ENCODE data around the gene GFI1.
"Not testable (repeated sequence)": the region's sequence is repeated elsewhere in the genome, so short reads cannot be mapped to it uniquely, and the experiment has no call there.

Gene GFI1

GRCh38 chr1:92442351-92442750, 44.4 kb downstream of the GFI1 start:
- H3K9me3 ChIP-seq (ENCODE audit: low read length) = no peaks in the 10 kb centered on the region
- H3K4me3 ChIP-seq (ENCODE audit: low read length) = no peak overlapping the region
- no peaks in the 10 kb centered on the region for H3K27me3 ChIP-seq (ENCODE audit: insufficient read depth, low read length)
- H2AFZ ChIP-seq (ENCODE audit: low read depth, low read length) = no peak overlapping the region
- H3K36me3 ChIP-seq (ENCODE audit: insufficient read depth, low read length) = no peaks in the 10 kb centered on the region
- no peaks in the 10 kb centered on the region for H3K4me1 ChIP-seq (ENCODE audit: insufficient read depth, low read length)

GRCh38 chr1:92441697-92442342, 44.9 kb downstream of the GFI1 start:
- H3K36me3 ChIP-seq (ENCODE audit: insufficient read depth, low read length) = no peaks in the 10 kb centered on the region
- H3K27me3 ChIP-seq (ENCODE audit: insufficient read depth, low read length) = no peaks in the 10 kb centered on the region
- H3K9me3 ChIP-seq (ENCODE audit: low read length) = no peaks in the 10 kb centered on the region
- no peak overlapping the region for H2AFZ ChIP-seq (ENCODE audit: low read depth, low read length)
- no peak overlapping the region for H3K4me3 ChIP-seq (ENCODE audit: low read length)
- no peaks in the 10 kb centered on the region for H3K4me1 ChIP-seq (ENCODE audit: insufficient read depth, low read length)

DNA sequence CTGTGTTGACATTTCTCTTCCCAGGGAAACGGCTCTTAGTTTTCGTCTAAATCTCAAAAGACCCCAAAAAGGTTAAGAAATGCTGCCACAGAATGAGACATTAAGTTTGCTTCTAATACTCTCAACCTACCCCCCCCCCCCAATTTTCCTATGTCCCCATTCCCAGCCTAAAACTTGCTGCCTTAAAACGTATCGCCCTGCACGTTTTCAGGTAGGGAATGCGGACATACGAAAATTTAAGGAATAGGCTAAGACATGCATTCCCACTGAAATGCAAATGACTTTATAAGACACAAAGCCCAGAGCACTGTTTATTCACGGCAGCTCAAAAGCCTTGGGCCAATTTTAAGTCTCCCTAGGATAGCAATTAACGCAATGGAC, 45.4 kb downstream of the GFI1 start:
- Histone ChIP-seq H3K36me3 (ENCODE audit: insufficient read depth, low read length) (no peaks in the 10 kb centered on the region), H3K27me3 (ENCODE audit: insufficient read depth, low read length) (no peaks in the 10 kb centered on the region), H2AFZ (ENCODE audit: low read depth, low read length) (no peak overlapping the region), H3K4me3 (ENCODE audit: low read length) (no peak overlapping the region), H3K9me3 (ENCODE audit: low read length) (no peaks in the 10 kb centered on the region), H3K4me1 (ENCODE audit: insufficient read depth, low read length) (no peaks in the 10 kb centered on the region)

DNA sequence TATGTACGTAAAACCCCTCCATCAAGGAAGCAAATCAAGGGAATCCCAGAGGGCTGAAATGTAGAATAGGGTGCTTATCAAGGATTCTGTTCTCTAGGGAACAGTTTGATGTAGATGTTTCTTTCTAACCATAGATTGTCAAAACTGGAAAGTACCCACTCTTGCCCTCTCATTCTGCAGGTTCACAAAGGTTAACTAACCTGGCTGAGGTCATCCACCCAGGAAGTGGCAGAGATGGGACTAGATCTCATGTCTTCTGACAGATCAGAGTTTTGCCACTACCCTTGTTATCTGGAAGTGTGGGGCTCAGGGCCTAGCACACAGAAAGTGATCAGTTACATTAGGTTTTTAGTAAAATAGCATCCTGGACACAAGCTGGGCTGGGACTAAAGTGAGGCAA, 47.4 kb downstream of the GFI1 start:
- no peaks in the 10 kb centered on the region for H3K36me3 ChIP-seq (ENCODE audit: insufficient read depth, low read length)
- H3K4me3 ChIP-seq (ENCODE audit: low read length) = no peak overlapping the region
- H3K27me3 ChIP-seq (ENCODE audit: insufficient read depth, low read length) = no peaks in the 10 kb centered on the region
- H3K4me1 ChIP-seq (ENCODE audit: insufficient read depth, low read length) = no peaks in the 10 kb centered on the region
- no peak overlapping the region for H2AFZ ChIP-seq (ENCODE audit: low read depth, low read length)
- H3K9me3 ChIP-seq (ENCODE audit: low read length) = no peaks in the 10 kb centered on the region

DNA sequence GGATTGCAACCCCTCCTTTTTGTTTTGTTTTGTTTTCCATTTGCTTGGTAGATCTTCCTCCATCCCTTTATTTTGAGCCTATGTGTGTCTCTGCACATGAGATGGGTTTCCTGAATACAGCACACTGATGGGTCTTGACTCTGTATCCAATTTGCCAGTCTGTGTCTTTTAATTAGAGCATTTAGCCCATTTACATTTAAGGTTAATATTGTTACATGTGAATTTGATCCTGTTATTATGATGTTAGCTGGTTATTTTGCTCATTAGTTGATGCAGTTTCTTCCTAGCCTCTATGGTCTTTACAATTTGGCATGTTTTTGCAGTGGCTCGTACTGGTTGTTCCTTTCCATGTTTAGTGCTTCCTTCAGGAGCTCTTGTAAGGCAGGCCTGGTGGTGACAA, 52.2 kb downstream of the GFI1 start:
- not testable (repeated sequence) for H3K9me3 ChIP-seq (ENCODE audit: low read length); H3K4me1 ChIP-seq (ENCODE audit: insufficient read depth, low read length); H3K27me3 ChIP-seq (ENCODE audit: insufficient read depth, low read length)

GRCh38 chr1:92430030-92430429, 56.7 kb downstream of the GFI1 start:
- H3K9me3 ChIP-seq (ENCODE audit: low read length) = no peaks in the 10 kb centered on the region
- no peak overlapping the region for H2AFZ ChIP-seq (ENCODE audit: low read depth, low read length)
- no peaks in the 10 kb centered on the region for H3K4me1 ChIP-seq (ENCODE audit: insufficient read depth, low read length)
- no peak overlapping the region for H3K4me3 ChIP-seq (ENCODE audit: low read length)
- H3K27me3 ChIP-seq (ENCODE audit: insufficient read depth, low read length) = no peaks in the 10 kb centered on the region
- H3K36me3 ChIP-seq (ENCODE audit: insufficient read depth, low read length) = no peaks in the 10 kb centered on the region

More for the DNA sequence above, 52.2 kb downstream of the GFI1 start:
- not testable (repeated sequence) for H3K4me3 ChIP-seq (ENCODE audit: low read length); H3K36me3 ChIP-seq (ENCODE audit: insufficient read depth, low read length); H2AFZ ChIP-seq (ENCODE audit: low read depth, low read length)

DNA sequence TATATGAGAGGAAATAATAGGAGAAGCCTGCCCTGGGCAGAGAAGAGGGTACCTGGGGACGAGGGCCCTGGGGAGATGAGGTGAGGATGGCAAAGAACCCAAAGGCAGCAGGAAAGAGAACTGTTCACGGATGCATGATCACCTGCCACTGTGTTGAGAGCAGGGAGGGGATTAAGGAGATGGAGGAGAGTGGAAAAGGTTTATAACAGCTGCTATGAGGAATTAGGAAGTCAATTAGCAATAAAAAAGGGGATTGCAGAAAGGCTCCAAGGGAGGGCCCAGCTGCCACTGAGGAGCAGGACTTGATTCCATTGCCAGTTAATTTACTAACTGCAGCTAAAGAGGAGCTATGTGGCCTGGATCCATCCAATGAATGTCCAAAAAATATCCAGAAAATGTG, 61.1 kb downstream of the GFI1 start:
- Histone ChIP-seq H3K4me1 (ENCODE audit: insufficient read depth, low read length) (no peaks in the 10 kb centered on the region), H3K9me3 (ENCODE audit: low read length) (no peaks in the 10 kb centered on the region), H3K4me3 (ENCODE audit: low read length) (no peak overlapping the region), H3K36me3 (ENCODE audit: insufficient read depth, low read length) (no peaks in the 10 kb centered on the region), H3K27me3 (ENCODE audit: insufficient read depth, low read length) (no peaks in the 10 kb centered on the region), H2AFZ (ENCODE audit: low read depth, low read length) (no peak overlapping the region)
